Retinal pigment epithelial cell (primary cell): Measurements from ENCODE around the gene OLFM2.
A peak's percentile ranks its signal among the peaks of the same experiment; 100 is the strongest.

Experiments
- DNase-seq: peaks from one replicate; pipeline ENCODE4 v3.0.0-alpha.2; 2010; ENCODE audit warnings: low read depth
- H3K4me3 ChIP-seq: 2 replicates; pipeline ENCODE4 v1.5.1; 2011; ENCODE audit warnings: mild to moderate bottlenecking, low read length, control low read depth, moderate library complexity
- CTCF ChIP-seq: conservative IDR thresholded peaks from 2 replicates; pipeline ENCODE4 v1.5.1; 2011; ENCODE audit warnings: low read depth, low read length, control low read depth, inconsistent platforms

Gene OLFM2

DNA sequence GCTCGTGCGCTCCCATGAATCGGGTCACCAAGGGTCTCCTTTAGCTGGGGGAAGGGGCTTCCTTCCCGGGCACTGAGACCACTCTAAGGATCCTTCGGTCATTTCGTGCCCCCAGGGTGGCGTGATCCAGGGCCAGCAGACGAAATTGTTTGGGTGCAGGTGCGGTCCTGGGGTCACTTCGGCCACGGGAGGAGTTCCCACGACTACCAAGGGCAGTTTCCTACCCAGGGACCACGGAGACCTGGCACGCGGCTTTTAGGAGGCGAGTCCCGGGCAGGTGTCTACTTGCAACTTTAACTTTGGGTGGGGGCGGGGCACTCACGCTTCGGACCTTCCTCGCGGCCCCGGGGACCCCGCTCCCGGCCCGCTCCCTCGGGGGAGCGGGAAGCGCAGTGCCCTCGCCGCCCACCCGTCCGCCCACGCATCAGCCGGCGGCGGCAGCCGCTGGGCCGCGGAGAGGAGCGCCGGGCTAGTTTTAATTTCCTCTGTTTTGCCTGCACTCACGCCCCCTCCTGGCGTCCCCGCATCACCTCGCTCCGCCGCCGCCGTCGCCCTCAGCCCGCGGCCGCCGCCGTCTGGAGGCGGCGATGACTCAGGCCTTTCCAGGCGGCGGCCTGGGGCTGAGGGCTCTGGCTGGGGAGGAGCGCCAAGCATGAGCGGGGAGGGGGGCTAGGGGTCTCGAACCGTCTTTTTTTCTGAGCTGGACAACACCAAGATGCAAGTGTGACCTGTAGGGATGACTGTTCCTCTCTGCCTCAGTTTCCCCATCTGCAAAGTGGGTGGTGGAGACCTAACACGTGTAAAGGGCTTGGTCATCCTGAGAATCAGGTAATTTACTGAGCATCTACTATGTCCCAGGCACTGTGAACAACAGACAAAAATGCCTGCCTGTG lies 21.8 kb downstream of the OLFM2 start:
- peak overlapping the region; percentile 42 for H3K4me3 ChIP-seq
- peak; percentile 26 for DNase-seq

GRCh38 chr19:9914001-9914314 lies 22.4 kb downstream of the OLFM2 start:
- H3K4me3 ChIP-seq = peak overlapping the region; percentile 42
- no peak for TF ChIP-seq CTCF
- no peak for DNase-seq

More for the DNA sequence above, 21.8 kb downstream of the OLFM2 start:
- peak; percentile 56 for TF ChIP-seq CTCF

- H3K4me3 ChIP-seq = no peak overlapping the region
- no peak for TF ChIP-seq CTCF
- no peak for DNase-seq
Observed at GRCh38 chr19:9913237-9914000, 22.9 kb downstream of the OLFM2 start.

- TF ChIP-seq CTCF = no peak
- DNase-seq = no peak
- no peak overlapping the region for H3K4me3 ChIP-seq
Observed at GRCh38 chr19:9912551-9913236, 23.6 kb downstream of the OLFM2 start.

DNA sequence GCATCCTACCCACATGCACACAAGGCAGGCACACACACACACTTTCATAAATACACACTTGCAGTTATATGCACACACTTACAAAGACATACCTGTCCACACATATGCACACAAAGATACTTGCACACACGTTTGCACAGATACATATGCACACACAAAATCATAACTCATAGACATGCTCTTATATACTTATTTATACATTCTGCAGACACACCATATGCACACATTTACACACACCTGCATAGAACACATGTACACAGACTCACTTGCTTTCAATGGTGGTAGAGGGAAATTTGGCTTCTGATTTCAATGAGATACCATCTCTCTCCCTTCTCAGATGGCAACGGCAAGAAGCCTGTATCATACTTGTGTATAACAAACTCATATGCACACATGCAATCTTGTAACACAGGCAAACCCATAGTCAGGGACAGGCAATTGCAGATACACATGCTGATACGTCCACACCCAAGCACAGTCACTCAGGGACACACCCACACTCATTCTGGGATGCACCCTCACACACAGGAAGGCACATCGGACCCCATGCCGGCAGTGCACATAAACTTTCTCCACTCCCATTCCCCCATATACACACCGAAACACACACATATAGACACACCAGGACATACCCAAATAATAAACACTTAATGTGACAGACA lies 24.7 kb downstream of the OLFM2 start:
- no peak for DNase-seq
- no peak overlapping the region for H3K4me3 ChIP-seq
- no peak for TF ChIP-seq CTCF

DNA sequence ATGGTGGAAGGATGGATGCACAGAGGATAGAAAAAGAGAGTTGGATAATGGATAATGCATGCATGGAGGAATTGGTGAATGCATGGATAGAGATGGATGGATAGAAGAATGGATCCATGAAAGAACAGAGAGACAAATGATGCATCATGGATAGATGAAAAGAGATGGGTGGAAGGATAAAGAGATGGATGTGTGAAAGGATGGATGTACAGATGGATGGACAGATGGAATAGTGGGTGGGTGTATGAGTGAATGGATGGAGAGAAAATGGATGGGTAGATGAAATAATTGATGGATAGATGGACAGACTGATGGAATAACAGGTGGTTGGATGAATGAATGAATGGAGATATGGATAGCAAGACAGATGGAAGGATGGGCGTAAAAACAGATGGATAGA lies 25.7 kb downstream of the OLFM2 start:
- H3K4me3 ChIP-seq = no peak overlapping the region
- TF ChIP-seq CTCF = no peak
- no peak for DNase-seq
